KBM-7 (cell line): Measurements from ENCODE around the gene WDR4.
A peak's percentile ranks its signal among the peaks of the same experiment; 100 is the strongest.
"Not testable (repeated sequence)": the region's sequence is repeated elsewhere in the genome, so short reads cannot be mapped to it uniquely, and the experiment has no call there.

Experiments
- DNase-seq: peaks from one replicate; pipeline ENCODE4 v3.0.0-alpha.2; 2015
- in situ Hi-C: fragments of 300-500 bp; cut with MboI; formaldehyde crosslinking; loops from 2 replicates; pipeline ENCODE4 v1.14.3; 2020; ENCODE audit warnings: low sequenced_read_pairs, low pct_unique_long_range_greater_than_20kb, mixed read lengths

The WDR4 gene, protein sequence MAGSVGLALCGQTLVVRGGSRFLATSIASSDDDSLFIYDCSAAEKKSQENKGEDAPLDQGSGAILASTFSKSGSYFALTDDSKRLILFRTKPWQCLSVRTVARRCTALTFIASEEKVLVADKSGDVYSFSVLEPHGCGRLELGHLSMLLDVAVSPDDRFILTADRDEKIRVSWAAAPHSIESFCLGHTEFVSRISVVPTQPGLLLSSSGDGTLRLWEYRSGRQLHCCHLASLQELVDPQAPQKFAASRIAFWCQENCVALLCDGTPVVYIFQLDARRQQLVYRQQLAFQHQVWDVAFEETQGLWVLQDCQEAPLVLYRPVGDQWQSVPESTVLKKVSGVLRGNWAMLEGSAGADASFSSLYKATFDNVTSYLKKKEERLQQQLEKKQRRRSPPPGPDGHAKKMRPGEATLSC

DNA sequence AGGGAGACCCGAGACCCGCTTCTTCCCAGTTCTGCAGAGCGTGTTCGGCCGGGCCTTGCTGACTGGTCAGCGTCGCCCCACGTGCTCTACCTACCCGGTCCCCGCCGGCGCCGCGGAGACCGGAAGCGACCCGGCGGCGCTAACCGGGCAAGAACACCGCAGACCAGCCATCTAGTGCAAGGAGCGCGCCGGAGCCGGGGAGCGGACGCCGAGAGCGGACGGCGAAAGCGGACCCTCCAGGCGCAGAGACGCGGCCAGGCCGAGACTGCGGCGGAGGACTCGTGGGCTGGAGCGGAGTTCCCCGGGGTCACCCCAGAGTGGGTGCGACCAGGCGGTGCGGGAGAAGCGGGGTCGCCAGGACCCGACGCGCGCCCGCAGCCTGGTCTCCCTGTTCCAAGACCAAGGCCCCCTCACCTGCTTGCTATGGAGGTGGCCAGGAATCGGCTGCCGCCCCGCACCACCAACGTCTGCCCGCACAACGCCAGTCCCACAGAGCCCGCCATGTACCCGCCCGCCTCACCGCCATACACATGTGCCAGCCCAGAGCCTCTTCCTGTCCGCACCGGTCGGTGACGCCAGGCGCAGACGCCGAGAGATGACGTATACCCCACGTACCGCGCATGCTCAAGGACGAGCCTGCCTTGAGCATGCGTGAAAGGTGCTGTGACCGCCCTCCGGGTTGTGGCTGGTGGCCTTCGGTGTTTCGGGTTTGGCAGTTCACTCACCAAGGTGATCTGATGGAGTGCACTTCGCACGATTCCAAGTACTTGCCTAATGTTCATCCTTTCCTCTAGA is at the start of gene WDR4:
Gene WDR4 (minus strand): TSS at position 547 of the 795 bp plus-strand sequence. CDS start 44 bp downstream, at position 503.
- in situ Hi-C loops, result no loop called here
- peak; percentile 97 for DNase-seq

DNA sequence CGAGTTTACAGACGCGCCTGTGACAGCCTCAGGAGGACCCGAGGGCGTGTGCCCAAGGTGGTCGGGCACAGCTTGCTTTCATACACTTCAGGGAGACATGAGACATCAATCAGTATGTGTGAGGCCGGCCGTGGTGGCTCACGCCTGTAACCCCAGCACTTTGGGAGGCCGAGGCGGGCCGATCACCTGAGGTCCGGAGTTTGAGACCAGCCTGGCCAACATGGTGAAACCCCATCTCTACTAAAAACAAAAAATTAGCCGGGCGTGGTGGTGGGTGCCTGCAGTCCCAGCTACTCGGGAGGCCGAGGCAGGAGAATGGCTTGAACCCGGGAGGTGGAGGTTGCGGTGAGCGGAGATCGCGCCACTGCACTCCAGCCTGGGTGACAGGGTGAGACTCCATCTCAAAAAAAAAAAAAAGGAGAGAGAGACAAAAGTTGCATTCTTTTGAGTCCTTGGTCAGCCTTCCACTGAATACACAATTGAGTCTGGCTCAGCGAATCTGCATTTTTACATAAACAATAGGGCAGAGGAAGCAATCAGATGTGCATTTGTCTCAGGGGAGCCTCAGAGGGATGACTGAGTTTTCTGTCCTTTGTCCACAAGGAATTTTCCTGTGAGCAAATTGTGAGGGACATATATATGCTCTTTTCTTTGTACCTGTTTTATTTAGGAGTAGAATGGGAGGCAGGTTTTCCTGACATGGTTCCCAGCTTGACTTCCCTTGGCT is 48.3 kb upstream of the WDR4 start:
- DNase-seq, in situ Hi-C loops: not testable (repeated sequence)

DNA sequence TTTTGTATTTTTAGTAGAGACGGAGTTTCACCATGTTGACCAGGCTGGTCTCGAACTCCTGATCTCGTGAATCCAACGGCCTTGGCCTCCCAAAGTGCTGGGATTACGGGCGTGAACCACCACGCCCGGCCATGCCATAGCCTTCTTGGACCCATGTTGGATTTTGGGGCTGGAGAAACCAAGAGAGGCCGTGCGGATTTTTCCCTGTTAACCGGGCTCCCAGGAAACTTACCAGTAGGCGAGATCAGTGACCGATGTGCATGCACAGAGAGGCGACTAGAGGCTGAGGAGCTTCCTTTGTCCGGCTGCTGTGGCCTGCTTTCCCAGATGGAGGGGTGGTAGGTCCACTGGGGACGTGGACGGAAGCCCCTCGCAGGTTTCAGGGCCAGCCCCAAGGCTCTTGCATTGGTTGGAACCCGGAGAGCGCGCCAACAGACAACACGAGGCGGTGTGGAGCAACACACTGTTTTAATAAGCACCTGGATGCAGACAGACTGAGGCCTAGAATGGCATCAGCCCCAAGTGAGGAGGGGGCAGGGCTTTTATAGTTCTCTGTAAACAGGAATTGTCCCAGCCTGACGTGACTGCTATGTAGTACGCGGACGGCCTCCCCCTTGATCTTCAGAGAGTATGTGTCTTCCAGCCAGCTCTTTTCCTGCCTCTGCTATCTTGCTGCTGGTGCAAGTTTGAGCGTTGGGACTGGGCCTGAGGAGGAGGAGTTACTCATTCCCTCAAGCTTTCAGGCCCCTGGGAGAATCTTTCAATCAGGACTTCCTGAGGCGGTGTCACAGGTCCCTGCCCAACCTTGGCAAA is 46.0 kb upstream of the WDR4 start, which contains the start of gene ERVH48-1:
Gene ERVH48-1 (minus strand): TSS at position 517 of the 813 bp plus-strand sequence. CDS start 6,624 bp downstream, outside the sequence.
- in situ Hi-C loops, result no loop called here
- peak; percentile 48 for DNase-seq

DNA sequence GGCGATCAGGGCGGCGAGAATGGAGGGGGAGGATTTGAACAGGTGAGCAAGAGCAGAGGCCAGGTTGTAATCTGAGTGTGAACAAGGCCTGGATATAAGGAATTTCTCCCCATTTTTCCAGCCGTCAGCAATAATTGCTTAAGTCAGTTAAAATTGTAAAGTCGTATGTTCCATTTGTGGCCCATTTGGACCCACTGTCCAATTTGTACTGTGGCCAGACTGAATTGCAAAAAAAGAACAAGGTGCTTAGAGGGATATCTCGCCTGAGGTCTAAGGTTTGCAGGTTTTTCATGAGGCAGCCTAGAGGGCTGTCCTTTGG is 45.1 kb upstream of the WDR4 start:
- DNase-seq, result no peak
- in situ Hi-C loops, result no loop called here

DNA sequence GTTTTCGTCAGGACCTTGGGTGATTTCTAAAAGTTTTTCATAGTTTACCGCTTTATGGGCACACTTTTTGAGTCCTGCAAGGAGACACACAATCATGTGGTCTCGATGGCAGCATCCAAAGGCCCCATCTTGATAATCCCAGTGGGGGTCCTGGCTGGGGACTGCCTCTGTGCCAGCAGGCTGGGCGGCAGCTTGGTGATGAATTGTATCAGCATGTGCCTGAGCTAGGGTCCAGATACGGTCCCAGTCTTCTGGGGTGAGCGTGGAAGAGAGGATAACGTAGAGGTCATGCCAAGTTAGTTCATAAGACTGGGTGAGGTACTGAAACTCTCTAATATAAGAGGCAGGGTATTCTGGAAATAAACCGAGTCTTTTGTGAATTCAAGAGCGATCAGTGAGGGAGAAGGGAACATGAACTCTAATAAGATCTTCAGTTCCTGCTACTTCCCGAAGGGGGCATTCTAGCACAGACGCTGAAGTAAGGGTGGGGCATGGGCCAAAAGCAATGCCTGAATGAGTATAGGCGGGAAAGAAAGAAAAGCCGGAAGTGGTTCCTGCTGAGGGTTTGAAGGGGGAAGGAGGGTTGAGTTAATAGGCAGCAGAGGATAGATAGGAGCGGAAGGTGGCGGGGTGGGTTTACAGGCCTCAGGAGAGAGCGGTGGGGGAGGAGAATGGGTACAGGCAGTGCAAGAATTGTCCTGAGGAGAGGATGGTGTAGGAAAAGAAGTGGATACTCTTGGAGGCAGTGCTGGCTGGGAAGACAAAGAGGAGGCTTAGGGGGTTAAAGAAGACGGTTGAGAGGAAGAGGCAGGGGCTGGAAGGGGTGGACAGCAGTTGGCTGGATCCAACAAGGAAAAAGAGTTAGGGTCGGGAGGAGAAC is 44.5 kb upstream of the WDR4 start:
- in situ Hi-C loops, result no loop called here
- peak; percentile 98 for DNase-seq

DNA sequence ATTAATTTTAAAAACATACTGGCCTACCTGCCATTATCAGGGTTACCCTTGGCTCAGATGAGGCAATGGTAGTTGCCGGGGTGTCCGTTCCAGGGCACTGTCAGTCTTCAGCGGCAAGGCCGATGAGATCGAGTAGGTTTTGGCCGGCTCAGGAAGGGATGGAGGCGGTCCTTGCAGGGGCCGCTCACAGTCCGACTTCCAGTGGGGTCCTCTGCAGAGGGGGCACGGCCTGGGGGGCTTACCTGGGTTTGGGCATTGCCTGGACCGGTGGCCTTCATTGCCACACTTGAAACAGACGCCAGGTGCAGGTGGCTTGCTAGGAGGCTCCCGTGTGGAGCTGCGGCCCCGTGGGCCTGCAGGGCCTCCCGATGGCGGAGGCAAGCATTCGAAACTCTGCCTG is 43.6 kb upstream of the WDR4 start:
- in situ Hi-C loops, result no loop called here
- no peak for DNase-seq

DNA sequence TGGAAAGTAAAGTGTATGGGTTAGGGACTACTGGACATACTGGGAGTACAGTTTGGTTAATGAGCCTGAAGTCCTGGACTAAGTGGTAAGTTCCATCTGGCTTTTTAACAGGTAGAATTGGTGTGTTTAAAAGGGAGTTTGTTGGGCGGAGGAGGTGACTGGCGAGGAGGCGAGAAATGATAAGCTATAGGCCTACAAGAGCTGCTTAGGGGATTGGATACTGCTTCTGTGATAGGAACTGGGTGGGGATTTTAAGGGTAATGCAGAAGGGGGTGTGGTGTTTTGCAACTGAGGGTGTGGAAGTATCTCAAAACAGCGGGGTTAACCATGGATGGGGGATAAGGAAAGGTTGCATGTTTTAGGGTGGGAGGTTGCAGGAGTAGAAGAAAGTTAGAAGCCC is 42.6 kb upstream of the WDR4 start:
- in situ Hi-C loops, result no loop called here
- no peak for DNase-seq

DNA sequence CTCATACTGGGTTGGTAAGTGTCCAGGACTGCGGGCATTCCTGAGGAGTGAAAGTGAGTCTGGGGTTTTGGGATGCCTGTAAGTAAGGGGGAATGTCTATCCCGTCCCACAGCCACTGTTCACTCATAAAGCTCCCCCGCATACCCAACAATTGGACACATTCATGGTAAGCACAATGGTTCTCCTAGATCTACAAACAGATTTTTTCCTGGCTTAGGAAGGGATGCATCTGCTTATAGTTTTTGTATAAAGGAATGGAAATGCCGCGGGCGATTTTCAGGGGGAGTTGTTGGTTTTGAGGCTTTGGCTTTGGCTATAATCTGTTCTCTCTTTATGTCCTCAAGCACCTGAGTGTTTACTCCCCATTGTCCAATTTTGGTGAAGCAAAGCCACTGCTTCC is 39.0 kb upstream of the WDR4 start:
- in situ Hi-C loops, result no loop called here
- no peak for DNase-seq

DNA sequence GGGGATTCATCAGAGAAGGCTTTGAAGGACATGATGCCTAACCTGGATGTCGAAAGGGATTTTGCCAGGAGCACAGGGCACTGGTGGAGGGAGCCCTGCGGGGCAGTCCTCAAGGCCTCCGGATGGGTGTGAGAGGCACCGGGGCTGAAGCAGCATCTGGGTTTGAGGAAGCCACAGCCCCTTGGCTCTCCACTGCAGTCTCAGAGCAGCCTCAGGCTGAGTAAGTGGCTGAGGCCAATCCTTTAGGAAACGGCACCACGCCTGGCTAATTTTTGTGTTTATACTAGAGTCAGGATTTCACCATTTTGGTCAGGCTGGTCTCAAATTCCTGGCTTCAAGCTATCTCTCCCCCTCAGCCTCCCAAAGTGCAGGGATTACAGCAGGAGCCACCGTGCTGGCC is 34.1 kb upstream of the WDR4 start:
- DNase-seq, result no peak
- in situ Hi-C loops, result no loop called here

DNA sequence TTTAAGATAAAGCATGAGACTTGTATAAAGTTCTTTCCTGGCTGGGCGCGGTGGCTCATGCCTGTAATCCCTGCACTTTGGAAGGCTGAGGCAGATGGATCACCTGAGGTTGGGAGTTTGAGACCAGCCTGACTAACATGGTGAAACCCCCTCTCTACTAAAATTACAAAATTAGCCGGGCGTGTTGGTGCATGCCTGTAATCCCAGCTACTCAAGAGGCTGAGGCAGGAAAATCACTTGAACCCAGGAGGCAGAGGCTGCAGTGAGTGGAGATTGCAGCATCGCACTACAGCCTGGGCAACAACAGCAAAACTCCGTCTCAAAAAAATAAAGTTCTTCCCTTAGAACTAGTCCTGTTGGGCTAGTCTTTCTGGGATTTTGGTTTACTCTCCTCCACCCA is 32.6 kb upstream of the WDR4 start:
- in situ Hi-C loops, result not testable (repeated sequence)

DNA sequence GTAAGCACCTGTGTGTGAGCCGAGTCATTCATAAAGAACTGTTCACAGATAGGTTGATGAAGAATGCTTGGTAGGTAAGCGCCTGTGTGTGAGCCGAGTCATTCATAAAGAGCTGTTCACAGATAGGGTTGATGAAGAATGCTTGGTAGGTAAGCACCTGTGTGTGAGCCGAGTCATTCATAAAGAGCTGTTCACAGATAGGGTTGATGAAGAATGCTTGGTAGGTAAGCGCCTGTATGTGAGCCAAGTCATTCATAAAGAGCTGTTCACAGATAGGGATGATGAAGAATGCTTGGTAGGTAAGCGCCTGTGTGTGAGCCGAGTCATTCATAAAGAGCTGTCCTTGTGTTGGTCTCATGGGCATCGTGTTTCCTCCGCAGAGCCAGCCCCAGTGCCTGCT is 29.1 kb upstream of the WDR4 start:
- in situ Hi-C loops, DNase-seq: not testable (repeated sequence)

More for the DNA sequence above, 32.6 kb upstream of the WDR4 start:
- DNase-seq, result not testable (repeated sequence)

DNA sequence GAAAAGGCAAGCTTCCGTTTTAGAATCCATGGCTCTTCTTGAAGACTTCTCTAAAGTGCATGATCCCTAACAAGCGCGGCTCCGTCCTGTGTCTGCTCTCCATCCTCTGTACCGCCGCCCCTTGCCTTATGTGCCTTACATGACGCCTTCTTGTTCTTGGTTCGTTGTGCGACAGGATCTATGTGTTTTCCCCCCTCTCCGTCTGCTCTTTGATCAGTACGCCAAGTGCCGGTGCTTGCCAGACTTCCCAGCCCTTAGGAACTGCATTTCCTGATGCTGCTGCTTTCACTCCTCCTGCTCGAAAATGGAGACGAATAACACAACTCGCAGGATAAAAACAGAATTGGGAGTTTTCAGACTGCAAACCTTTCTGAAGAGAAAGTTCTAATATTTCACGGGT is 26.9 kb upstream of the WDR4 start:
- in situ Hi-C loops, result no loop called here
- no peak for DNase-seq

DNA sequence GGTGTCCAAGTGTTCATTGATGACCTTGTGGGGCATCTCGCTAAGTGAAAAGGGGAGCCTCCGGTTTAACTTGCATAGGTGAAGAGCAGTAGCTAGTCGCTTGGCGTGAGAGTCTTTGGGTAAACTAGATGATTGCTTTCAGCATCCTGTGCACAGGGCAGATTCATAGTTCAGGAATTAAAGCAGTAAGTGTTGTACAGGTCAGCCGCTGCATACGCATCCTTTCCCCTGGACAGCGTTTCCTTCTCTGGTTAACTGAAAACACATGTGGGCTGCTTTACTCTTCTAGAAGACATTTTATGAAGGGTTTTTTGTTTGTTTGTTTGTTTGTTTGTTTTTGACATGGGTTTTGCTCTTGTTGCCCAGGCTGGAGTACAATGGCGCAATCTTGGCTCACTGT is 25.9 kb upstream of the WDR4 start:
- DNase-seq, result no peak
- in situ Hi-C loops, result no loop called here

DNA sequence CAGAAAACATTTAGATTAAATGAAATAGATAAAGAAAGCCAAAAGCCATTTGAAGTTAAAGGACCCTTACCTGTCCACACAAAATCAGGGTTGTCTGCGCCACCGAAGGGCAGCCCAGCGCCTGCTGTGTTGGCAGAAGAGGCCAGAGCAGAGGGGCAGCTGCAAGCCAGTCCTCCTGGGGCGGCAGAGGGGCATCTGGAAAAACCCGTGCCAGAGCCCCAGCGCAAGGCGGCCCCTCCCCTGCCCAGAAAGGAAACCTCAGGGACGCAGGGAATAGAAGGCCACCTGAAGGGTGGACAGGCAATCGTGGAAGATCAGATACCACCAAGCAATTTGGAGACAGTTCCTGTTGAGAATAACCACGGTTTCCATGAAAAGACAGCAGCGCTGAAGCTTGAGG is 24.5 kb upstream of the WDR4 start:
- no peak for DNase-seq
- in situ Hi-C loops, result no loop called here

DNA sequence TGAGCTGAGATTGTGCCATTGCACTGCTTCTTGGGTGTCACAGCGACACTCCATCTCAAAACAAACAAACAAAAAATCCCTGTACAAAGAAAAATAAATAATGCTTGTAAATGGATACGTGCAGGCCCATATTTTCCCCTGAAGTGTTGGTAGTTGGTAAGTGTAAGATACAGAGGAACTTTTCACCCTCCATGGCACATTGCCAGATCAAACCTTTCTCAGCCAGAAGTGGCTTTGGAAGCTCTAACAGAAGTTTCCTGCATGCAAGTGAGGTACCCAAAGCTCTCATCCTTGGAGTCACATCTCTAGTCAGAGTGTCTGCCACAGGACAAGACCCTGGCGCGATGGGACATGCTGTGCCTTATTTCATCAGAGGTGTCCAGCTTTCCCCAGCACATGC is 21.1 kb upstream of the WDR4 start:
- no peak for DNase-seq

DNA sequence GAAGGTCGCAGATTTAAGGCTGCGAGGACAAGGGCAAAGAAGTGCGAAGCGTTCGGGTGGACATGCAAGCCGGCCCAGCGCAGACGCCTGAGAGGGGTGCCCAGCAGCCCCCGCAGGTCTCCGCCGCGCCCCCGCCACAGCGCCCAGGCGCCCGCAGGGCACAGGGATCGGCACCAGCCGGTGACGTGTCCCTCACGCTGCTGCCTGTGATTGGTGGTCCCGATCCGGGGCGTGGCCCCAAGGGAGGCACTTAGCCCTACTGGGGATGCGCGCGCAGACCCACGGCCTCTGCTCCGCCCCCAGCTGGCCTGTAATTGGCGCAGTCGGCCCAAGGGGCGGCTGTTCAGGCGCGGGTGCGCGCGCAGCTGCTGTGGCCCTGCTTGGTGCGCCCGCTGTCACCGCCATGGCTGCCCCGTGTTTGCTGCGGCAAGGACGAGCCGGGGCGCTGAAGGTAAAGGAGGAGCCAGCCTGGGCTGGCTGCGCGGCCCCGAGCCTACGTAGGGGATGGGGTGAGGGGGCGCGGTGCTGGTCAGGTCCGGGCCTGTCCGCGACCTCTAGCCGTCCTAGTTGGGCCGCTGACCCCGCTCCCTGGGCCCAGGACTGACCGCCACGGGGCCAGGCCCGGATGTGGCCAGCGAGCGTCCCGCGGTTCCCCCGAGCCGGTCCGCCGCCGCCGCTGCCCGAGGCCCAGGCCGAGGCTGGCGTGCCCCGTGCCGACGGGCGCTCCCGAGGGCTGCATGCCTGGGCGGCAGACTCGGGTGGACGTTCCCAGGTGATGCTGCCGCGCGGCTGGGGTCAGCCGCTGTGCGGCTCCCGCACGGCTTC is 13.8 kb upstream of the WDR4 start, which contains the start of gene NDUFV3:
Gene NDUFV3 (plus strand): TSS at position 379 of the 825 bp plus-strand sequence. CDS start 25 bp downstream, at position 404.
- DNase-seq, result peak; percentile 99
- in situ Hi-C loops, result no loop called here

More for the DNA sequence above, 21.1 kb upstream of the WDR4 start:
- in situ Hi-C loops, result no loop called here

DNA sequence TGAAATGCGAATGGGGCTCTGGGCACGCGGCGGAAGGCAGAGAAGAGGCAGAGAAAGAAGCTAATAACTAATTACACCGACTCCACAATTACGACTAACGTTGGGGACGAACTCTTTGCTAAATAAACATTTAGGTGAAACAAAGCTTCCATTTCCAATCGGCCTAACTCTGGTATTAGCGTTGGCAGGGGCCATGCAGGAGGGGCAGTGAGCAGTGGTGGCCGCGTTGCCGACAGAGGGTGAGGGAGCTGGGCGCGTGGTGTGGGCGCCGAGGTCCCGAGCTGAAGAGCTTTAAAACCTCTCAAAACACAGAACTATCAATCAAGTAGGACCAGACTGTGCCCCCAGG is 13.2 kb upstream of the WDR4 start:
- no peak for DNase-seq
- in situ Hi-C loops, result no loop called here
